ENCODE results near the gene TAGAP.
A peak's percentile ranks its signal among the peaks of the same experiment; 100 is the strongest.
"Not testable (repeated sequence)": the region's sequence is repeated elsewhere in the genome, so short reads cannot be mapped to it uniquely, and the experiment has no call there.

TAGAP gene

GRCh38 chr6:159042003-159042825, 2.6 kb downstream of the TAGAP start:
- H3K4me3 ChIP-seq (ENCODE audit: low read depth in 1 of 2, low read length in 2 of 2) = peak overlapping the region; percentile 44 to 66
- H3K27me3 ChIP-seq (ENCODE audit: low read depth, low read length) = no peaks in the 10 kb centered on the region
- H3K4me1 ChIP-seq (ENCODE audit: control insufficient read depth in 1 of 2, insufficient read depth in 2 of 2, low read length in 2 of 2) = no peaks in the 10 kb centered on the region
- H3K36me3 ChIP-seq (ENCODE audit: control insufficient read depth in 1 of 2, insufficient read depth in 2 of 2, low read length in 2 of 2) = peaks cover 0 to 6% of the 10 kb centered on the region in 2 donors
- no peaks in the 10 kb centered on the region for H3K9me3 ChIP-seq (ENCODE audit: control insufficient read depth in 1 of 2, low read length in 2 of 2)
- H3K27ac ChIP-seq (ENCODE audit: low read length) = peak overlapping the region; percentile 78

GRCh38 chr6:159041181-159041580, 3.6 kb downstream of the TAGAP start:
- Histone ChIP-seq H3K4me1 (ENCODE audit: control insufficient read depth in 1 of 2, insufficient read depth in 2 of 2, low read length in 2 of 2) (no peaks in the 10 kb centered on the region), H3K36me3 (ENCODE audit: control insufficient read depth in 1 of 2, insufficient read depth in 2 of 2, low read length in 2 of 2) (peaks cover 0 to 6% of the 10 kb centered on the region in 2 donors), H3K9me3 (ENCODE audit: control insufficient read depth in 1 of 2, low read length in 2 of 2) (no peaks in the 10 kb centered on the region), H3K27ac (ENCODE audit: low read length) (no peak overlapping the region), H3K27me3 (ENCODE audit: low read depth, low read length) (no peaks in the 10 kb centered on the region), H3K4me3 (ENCODE audit: low read depth in 1 of 2, low read length in 2 of 2) (no peak overlapping the region)

- Histone ChIP-seq H3K4me1 (ENCODE audit: control insufficient read depth in 1 of 2, insufficient read depth in 2 of 2, low read length in 2 of 2) (no peaks in the 10 kb centered on the region), H3K27me3 (ENCODE audit: low read depth, low read length) (no peaks in the 10 kb centered on the region), H3K36me3 (ENCODE audit: control insufficient read depth in 1 of 2, insufficient read depth in 2 of 2, low read length in 2 of 2) (peaks cover 0 to 6% of the 10 kb centered on the region in 2 donors), H3K27ac (ENCODE audit: low read length) (peak overlapping the region; percentile 49), H3K9me3 (ENCODE audit: control insufficient read depth in 1 of 2, low read length in 2 of 2) (no peaks in the 10 kb centered on the region), H3K4me3 (ENCODE audit: low read depth in 1 of 2, low read length in 2 of 2) (no peak overlapping the region)
Measured at GRCh38 chr6:159039885-159040258, 4.9 kb downstream of the TAGAP start.

- H3K9me3 ChIP-seq (ENCODE audit: control insufficient read depth in 1 of 2, low read length in 2 of 2) = no peaks in the 10 kb centered on the region
- H3K27ac ChIP-seq (ENCODE audit: low read length) = peak overlapping the region; percentile 49
- no peak overlapping the region for H3K4me3 ChIP-seq (ENCODE audit: low read depth in 1 of 2, low read length in 2 of 2)
- H3K4me1 ChIP-seq (ENCODE audit: control insufficient read depth in 1 of 2, insufficient read depth in 2 of 2, low read length in 2 of 2) = no peaks in the 10 kb centered on the region
- H3K36me3 ChIP-seq (ENCODE audit: control insufficient read depth in 1 of 2, insufficient read depth in 2 of 2, low read length in 2 of 2) = peaks cover 0 to 6% of the 10 kb centered on the region in 2 donors
- no peaks in the 10 kb centered on the region for H3K27me3 ChIP-seq (ENCODE audit: low read depth, low read length)
Measured at GRCh38 chr6:159038914-159039884, 5.6 kb downstream of the TAGAP start.

- not testable (repeated sequence) for H3K4me1 ChIP-seq (ENCODE audit: control insufficient read depth in 1 of 2, insufficient read depth in 2 of 2, low read length in 2 of 2); H3K36me3 ChIP-seq (ENCODE audit: control insufficient read depth in 1 of 2, insufficient read depth in 2 of 2, low read length in 2 of 2); H3K27me3 ChIP-seq (ENCODE audit: low read depth, low read length); H3K9me3 ChIP-seq (ENCODE audit: control insufficient read depth in 1 of 2, low read length in 2 of 2); H3K4me3 ChIP-seq (ENCODE audit: low read depth in 1 of 2, low read length in 2 of 2); H3K27ac ChIP-seq (ENCODE audit: low read length)
Measured at GRCh38 chr6:159038318-159038717, 6.5 kb downstream of the TAGAP start.

- no peak overlapping the region for H3K4me3 ChIP-seq (ENCODE audit: low read depth in 1 of 2, low read length in 2 of 2)
- H3K36me3 ChIP-seq (ENCODE audit: control insufficient read depth in 1 of 2, insufficient read depth in 2 of 2, low read length in 2 of 2) = peaks cover 0 to 6% of the 10 kb centered on the region in 2 donors
- H3K9me3 ChIP-seq (ENCODE audit: control insufficient read depth in 1 of 2, low read length in 2 of 2) = no peaks in the 10 kb centered on the region
- no peaks in the 10 kb centered on the region for H3K27me3 ChIP-seq (ENCODE audit: low read depth, low read length)
- H3K27ac ChIP-seq (ENCODE audit: low read length) = no peak overlapping the region
- no peaks in the 10 kb centered on the region for H3K4me1 ChIP-seq (ENCODE audit: control insufficient read depth in 1 of 2, insufficient read depth in 2 of 2, low read length in 2 of 2)
Measured at GRCh38 chr6:159037756-159038290, 7.0 kb downstream of the TAGAP start.

GRCh38 chr6:159036673-159037072, 8.1 kb downstream of the TAGAP start:
- no peaks in the 10 kb centered on the region for H3K4me1 ChIP-seq (ENCODE audit: control insufficient read depth in 1 of 2, insufficient read depth in 2 of 2, low read length in 2 of 2)
- no peak overlapping the region for H3K4me3 ChIP-seq (ENCODE audit: low read depth in 1 of 2, low read length in 2 of 2)
- H3K27me3 ChIP-seq (ENCODE audit: low read depth, low read length) = no peaks in the 10 kb centered on the region
- H3K36me3 ChIP-seq (ENCODE audit: control insufficient read depth in 1 of 2, insufficient read depth in 2 of 2, low read length in 2 of 2) = peaks cover 0 to 6% of the 10 kb centered on the region in 2 donors
- no peaks in the 10 kb centered on the region for H3K9me3 ChIP-seq (ENCODE audit: control insufficient read depth in 1 of 2, low read length in 2 of 2)
- H3K27ac ChIP-seq (ENCODE audit: low read length) = no peak overlapping the region

GRCh38 chr6:159035891-159036290, 8.9 kb downstream of the TAGAP start:
- Histone ChIP-seq H3K27ac (ENCODE audit: low read length) (no peak overlapping the region), H3K4me3 (ENCODE audit: low read depth in 1 of 2, low read length in 2 of 2) (no peak overlapping the region), H3K27me3 (ENCODE audit: low read depth, low read length) (no peaks in the 10 kb centered on the region), H3K9me3 (ENCODE audit: control insufficient read depth in 1 of 2, low read length in 2 of 2) (no peaks in the 10 kb centered on the region), H3K36me3 (ENCODE audit: control insufficient read depth in 1 of 2, insufficient read depth in 2 of 2, low read length in 2 of 2) (peaks cover 0 to 2% of the 10 kb centered on the region in 2 donors), H3K4me1 (ENCODE audit: control insufficient read depth in 1 of 2, insufficient read depth in 2 of 2, low read length in 2 of 2) (no peaks in the 10 kb centered on the region)

GRCh38 chr6:159033160-159034049, 11.4 kb downstream of the TAGAP start:
- Histone ChIP-seq H3K4me3 (ENCODE audit: low read depth in 1 of 2, low read length in 2 of 2) (no peak overlapping the region), H3K27ac (ENCODE audit: low read length) (peak overlapping the region; percentile 51), H3K36me3 (ENCODE audit: control insufficient read depth in 1 of 2, insufficient read depth in 2 of 2, low read length in 2 of 2) (no peaks in the 10 kb centered on the region), H3K27me3 (ENCODE audit: low read depth, low read length) (no peaks in the 10 kb centered on the region), H3K4me1 (ENCODE audit: control insufficient read depth in 1 of 2, insufficient read depth in 2 of 2, low read length in 2 of 2) (no peaks in the 10 kb centered on the region), H3K9me3 (ENCODE audit: control insufficient read depth in 1 of 2, low read length in 2 of 2) (no peaks in the 10 kb centered on the region)

- no peaks in the 10 kb centered on the region for H3K27me3 ChIP-seq (ENCODE audit: low read depth, low read length)
- no peaks in the 10 kb centered on the region for H3K36me3 ChIP-seq (ENCODE audit: control insufficient read depth in 1 of 2, insufficient read depth in 2 of 2, low read length in 2 of 2)
- H3K9me3 ChIP-seq (ENCODE audit: control insufficient read depth in 1 of 2, low read length in 2 of 2) = no peaks in the 10 kb centered on the region
- no peaks in the 10 kb centered on the region for H3K4me1 ChIP-seq (ENCODE audit: control insufficient read depth in 1 of 2, insufficient read depth in 2 of 2, low read length in 2 of 2)
- no peak overlapping the region for H3K27ac ChIP-seq (ENCODE audit: low read length)
- no peak overlapping the region for H3K4me3 ChIP-seq (ENCODE audit: low read depth in 1 of 2, low read length in 2 of 2)
Measured at GRCh38 chr6:159031846-159032245, 12.9 kb downstream of the TAGAP start.

All from muscle layer of duodenum (tissue), 2 donors.